Hindlimb muscle (tissue), 1 donor: ENCODE measurements around the gene CDC42EP3. TPM values are rescaled to one million over a fixed set of nuclear protein-coding genes. Genes with fewer than 3 reads are reported as not detected.

Source experiments
- DNase-seq: peaks from one replicate; pipeline ENCODE4 v3.0.0-alpha.2; 2013
- polyA plus RNA-seq: library from polyadenylated mRNA; unstranded; fragments of 120-200 nt; gene quantifications from one replicate; pipeline ENCODE4 v1.2.1, GENCODE V29; 2013; ENCODE audit not compliant: insufficient read length

The CDC42EP3 gene
- polyA plus RNA-seq, 1 donor: 40.1 TPM

- no peak for DNase-seq
These were observed 17.0 kb downstream of the CDC42EP3 start for GRCh38 chr2:37654419-37654818.

DNA sequence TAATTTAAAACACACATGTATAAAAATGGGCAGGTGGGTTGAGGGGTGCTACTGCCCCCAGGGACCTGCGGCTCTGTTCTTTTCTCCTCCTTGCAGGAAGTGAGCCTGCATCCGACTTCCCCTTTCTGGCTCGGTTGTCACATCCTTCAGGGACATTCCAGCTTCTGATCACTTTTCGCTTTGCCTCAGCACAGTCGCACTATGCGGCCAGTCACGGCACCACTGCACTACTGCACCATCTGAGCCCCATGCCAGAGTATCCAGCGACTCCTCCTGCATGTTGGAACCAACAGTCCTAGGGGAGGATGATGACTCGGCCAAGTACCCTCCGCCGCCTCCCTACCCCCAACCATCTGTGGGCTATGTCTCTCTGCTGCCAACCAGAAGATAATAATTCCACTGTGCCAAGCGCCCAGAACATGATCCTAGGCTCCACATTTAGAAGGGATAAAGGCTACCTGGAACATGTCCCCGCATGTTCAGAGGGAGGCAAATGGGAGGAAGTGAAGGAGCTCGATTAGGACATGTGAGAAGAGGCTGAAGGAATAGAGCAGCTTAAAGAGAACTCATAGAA is 17.6 kb downstream of the CDC42EP3 start:
- no peak for DNase-seq

- DNase-seq: no peak
These were observed 18.3 kb downstream of the CDC42EP3 start for GRCh38 chr2:37653093-37653492.

DNA sequence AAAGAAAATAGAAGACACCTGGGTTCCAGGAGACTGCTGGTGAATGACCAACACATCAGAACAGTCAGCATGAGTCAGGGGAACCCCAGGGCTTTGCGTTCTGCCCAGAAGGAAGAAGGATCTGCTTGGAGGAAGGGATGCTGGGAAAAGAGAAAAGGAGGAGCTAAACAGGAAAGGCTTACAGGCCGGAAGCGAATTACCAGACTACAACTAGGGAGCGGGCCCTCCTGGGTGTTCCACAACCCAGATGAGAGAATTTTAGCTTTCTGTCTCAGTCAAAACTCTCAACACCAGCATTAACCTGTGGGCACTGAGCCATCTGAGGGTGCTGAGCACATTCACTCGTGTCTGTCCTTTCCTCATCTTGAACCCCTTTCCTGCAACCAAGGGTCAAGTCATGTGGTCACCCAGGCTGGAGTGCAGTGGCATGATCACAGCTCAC is 19.2 kb downstream of the CDC42EP3 start:
- DNase-seq: no peak

DNA sequence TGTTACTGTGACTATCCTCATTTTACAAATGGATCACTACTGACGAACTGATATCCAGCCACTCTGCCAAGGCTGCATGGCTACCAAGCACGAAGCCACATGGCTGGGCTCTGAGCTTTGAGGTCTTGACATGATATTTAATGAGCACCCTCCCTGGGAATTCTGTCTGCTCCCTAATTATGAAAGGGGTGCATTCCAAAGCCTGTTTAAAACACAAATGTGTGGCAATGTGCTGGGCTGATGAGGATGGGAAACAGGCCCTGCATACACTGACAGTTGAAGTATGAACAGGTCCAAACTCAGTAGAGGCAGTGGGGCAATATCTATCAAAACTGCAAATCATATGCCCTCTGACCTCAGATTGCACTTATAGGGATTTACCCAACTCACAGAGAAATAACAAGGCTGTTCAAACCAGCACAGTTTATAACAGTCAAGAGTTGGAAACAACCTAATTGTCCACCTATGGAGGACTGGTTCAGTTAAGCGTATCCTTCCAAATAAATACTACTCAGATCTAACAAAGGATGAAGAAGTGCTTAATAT is 20.8 kb downstream of the CDC42EP3 start:
- no peak for DNase-seq

DNA sequence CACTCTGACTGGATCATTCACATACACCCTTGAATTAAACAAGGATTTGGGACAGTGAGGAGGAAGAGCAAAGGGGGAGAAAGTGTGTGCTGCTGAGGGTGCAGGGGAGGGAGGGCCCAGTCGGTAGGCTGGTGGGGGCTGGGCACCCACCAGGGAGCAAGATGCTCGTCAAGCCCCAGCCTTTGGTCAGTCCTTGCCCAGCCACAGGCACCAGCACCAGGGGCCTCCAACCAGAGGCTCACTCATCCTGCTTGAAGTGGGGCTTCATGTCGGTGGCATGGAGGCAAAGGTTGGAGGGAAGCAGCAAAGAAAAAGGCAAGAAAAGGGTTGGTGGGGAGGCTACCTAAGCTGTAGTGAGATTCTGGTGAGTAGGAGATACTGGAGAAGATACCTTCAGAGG is 21.9 kb downstream of the CDC42EP3 start:
- DNase-seq: no peak

- DNase-seq: peak; percentile 26
These were observed 23.0 kb downstream of the CDC42EP3 start for GRCh38 chr2:37648331-37649011.

DNA sequence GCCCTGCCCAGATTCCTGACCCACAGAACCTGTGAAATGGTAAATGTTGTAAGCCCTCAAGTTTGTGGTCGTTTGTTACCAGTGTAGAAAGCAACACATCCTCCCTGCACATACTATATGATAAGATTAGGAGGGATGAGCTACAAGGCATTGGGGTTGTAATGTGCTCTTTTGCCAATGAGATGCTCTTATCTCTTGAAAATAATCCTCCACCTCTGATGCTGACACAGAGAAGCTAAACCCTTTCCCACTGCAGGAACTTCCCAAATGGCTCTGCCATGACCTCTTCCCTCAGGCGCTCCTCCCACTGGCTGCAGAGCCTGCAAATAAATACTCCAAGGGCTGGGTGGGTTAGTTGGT is 23.5 kb downstream of the CDC42EP3 start:
- DNase-seq: no peak

DNA sequence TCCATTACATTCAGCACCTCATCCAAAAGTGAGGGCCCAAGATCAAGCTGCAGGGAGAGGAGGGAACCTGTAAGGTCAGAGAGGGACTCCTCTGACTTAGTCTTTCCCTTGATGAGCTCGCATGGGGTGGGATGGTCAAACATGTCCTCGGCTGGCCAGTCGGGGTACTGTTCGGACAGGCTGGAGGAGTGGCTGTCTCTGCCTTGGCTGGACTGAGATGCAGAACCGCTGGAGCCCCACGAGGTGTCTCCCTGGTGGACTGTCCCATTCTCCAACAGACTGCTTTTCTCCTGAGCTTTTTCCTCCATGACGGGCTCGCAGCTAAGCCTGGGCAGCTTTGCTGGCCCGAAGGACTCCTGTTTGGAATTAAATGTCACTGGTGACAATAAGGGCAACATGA is 25.6 kb downstream of the CDC42EP3 start:
- no peak for DNase-seq

DNA sequence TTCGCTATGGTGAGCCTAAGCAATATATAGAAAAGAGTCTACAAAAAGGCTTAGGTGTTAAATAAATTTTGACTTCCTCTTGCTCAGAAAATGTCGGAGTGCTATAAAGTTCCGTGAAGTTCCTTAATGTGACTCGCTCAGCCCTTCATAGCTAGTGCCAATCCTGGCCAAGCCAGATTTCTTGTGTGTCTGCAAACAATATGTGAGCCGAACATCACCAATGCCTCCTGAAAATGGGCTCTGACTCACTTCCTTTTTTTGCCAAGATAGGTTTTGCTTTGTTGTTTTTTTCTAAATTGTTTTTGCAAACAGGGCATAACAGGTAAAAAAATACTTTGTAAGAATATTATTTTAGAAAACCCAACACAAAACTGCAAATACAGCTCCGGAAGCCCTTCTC is 26.1 kb downstream of the CDC42EP3 start:
- DNase-seq: no peak

DNA sequence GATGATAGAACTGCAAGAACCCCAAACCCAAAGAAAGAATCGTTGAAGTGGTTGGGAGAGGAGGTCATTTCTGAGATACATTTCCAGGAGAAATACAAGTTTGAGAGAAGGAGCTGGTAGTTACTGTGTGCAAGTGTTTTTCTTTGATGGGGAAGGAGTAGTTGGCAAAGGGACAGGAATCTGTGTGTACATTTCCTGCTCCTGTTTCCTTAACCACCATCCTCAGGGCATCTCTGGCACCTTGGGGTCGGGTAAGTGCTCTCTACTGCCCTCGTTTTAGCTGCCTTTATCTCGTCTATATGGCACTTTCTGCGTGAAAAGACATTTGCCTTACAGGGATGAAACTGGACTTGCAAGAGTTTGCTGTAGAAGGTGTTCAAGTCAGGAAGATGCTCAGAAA is 27.3 kb downstream of the CDC42EP3 start:
- no peak for DNase-seq

- no peak for DNase-seq
These were observed 27.7 kb downstream of the CDC42EP3 start for GRCh38 chr2:37643730-37644078.

DNA sequence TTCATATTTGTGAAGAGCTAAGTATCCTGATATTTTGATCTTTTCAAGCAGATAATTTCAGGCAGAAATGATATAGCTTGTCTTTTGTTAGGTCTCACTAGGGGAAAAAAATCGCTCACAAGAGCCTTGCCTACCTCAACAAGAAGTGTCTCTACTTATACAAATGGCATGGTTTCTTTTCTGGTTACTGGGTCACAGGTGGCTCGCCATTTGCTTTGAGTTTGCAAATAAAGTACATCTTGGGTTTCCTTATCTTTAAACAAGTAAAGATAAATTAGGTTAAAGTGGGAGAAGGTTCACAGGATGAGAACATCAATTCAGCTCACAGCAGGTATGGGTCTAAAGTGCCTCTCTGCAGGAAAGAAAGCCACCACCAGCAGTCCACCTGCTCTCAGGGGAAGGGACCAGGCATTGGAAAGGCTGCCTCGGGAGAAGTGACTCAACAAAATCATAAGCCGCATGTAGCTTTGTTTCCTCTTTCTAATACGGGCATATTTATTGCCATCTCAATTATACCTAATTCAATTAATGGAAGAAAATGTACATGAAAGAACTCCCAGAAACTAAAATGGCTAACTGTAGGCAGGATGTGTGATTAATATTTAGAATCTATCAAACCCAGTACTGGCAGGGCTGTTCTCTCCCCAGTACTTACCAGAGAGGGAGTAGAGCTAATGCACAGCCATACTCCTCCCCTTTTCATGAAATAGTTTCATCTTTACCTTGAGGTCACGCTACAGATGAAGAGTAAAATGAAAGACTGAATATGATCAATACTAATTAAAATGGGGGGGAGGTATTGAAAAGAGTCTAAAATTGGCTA is 28.3 kb downstream of the CDC42EP3 start:
- DNase-seq: no peak

- no peak for DNase-seq
These were observed 29.8 kb downstream of the CDC42EP3 start for GRCh38 chr2:37641582-37642171.

DNA sequence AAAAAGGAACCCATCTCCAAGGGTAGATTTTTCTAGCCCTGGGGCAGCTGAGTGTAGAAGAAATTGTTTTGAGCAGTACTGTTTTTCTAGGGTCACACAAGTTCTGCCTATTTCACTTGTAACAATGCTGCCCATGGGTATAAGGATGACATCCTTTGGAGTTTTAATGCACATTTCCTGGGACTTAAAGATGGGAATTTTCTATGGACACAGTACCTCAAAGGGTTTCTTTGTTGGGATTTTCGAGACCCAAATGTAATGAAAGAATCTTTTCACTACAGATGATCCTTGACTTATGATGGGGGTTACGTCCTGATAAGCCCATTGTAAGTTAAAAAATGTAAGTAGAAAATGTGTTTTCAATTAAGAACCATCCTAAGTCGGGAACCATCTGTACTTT is 31.8 kb downstream of the CDC42EP3 start:
- DNase-seq: no peak

DNA sequence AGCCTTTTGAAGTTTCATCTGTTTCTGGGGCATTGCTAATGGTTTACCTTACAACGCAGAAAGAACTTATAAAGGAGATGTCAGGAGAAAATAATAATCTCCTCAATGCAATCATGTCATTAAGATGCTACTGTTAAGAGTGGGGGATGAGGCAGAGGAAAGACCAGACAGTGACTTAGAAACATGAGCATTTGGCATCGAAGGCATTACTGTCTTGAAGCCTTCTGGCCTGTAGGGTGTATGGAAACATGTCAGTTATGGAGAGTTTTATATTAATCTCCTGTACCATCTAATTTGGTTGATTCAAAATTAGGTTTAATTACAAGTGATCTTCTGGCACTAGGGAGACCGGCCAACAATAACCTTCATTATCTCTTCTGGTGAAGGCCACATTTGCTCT is 32.5 kb downstream of the CDC42EP3 start:
- DNase-seq: no peak

DNA sequence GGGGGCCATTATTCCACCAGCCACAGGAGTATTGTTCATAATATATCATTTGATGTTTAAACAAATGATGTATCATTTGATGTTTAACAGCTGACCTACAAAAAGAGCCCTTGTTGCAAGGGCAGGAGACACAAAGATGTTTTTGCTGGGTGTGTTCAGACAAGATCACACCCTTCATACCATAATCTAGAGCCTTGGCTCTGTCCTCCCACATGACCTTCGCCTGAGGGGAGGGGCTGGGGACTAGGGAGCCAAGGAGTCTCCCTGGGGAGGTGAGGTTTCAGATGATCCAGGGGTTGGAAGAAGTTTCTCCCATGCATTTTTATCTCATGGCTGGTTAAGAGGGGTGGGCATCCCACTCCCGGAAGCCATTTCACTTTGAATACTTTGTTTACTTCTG is 33.5 kb downstream of the CDC42EP3 start:
- DNase-seq: no peak

DNA sequence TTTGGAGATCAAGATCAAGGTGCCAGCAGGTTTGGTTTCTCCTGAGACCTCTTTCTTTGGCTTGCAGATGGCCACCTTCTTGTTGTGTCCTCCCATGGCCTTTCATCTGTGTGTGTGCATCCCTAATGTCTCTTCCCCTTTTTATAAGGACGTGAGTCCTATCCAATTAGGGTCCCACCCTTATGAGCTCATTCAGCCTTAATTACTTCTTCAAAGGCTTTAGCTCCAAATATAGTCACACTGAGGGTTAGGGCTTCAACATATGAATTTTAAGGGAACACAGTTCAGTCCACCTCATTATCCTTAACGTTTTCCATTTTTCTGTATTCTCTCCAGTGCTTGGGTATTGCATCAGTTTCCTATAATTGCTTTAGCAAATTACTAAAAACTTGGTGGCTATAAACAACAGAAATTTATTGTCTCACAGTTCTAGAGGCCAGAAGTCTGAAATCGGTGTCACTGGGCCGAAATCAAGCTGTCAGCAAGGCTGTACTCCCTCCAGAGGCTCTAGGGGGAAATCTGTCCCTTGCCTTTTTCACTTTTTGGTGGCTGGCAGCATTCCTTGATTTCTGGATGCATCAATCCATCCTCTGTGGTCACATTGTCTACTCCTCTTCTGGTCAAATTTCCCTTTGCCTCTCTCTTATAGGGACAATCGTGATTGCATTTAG is 34.1 kb downstream of the CDC42EP3 start:
- no peak for DNase-seq

GRCh38 chr2:37636381-37637066 is 34.9 kb downstream of the CDC42EP3 start:
- no peak for DNase-seq

- DNase-seq: no peak
These were observed 35.7 kb downstream of the CDC42EP3 start for GRCh38 chr2:37635504-37636380.

DNA sequence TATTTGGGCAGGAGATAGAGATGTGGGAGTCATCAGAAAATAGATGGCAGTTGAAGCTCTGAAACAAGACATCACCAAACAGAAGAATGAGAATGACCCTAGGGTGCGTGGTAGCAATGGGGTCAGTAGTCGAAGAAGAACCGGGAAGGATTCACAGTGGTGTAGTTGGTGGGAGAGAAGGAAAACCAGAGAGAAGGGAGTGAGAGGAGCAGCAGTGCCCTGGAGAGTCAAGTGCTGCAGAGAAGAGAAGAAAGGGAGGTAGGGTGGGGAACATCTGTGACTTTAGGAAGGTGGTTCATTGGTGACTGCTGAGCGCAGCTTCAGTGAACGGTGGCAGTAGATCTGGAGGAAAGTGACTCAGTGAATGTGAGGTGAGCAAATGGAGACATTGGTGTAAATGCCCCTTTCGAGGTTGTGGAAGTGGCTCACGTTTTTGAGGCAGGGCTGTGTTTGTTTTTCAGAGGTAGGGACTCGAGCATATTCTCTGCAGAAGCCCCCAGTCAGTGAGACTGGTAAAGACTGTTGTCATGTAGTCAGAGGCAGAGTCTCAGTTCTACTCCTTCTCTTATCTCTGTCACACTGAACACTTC is 36.4 kb downstream of the CDC42EP3 start:
- no peak for DNase-seq
